Frontal cortex (tissue), 4 donors: ENCODE results near the gene KRT34. TPM values are rescaled to one million over a fixed set of nuclear protein-coding genes. Genes with fewer than 3 reads are reported as not detected.
"Not testable (repeated sequence)": the region's sequence is repeated elsewhere in the genome, so short reads cannot be mapped to it uniquely, and the experiment has no call there.

Source experiments
- DNase-seq, 2 donors: peaks; one replicate each; pipeline ENCODE4 v3.0.0; 2012; ENCODE audit warnings: low spot score in 2 of 2
- FAIRE-seq: peaks from 2 replicates; lab custom pipeline; 2012; peaks lifted over from hg19 to GRCh38; lab: Jason Lieb, UNC
- total RNA-seq: library from RNA; depleted of rRNA; stranded (reverse); fragments of >200 nt; gene quantifications from one replicate; pipeline ENCODE4 v1.2.3, GENCODE V29; 2014
- donor health status: control.
- donor health status: control.
- donor health status: control.

The KRT34 gene
- total RNA-seq, 1 donor from 2014 or later = 0.41 TPM

DNA sequence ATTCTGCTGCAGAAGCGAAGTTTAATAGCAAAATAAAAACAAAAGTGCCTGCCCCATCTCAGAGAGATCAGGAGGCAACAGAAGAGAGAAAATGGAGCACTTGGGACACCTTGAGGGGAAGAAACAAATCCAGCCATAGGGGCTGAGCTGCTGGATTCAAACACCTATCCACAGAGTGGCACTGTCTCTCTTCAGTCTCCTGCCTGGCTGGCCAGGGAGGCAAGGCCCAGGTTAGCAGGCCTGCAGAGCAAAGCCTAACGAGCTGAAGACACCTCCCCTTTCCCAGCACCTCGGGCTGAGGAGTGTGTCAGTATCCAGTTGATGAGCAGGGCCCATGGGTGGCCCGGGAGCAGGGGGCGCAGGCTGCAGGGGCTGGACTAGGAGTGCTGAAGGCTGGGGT is 24.1 kb upstream of the KRT34 start:
- DNase-seq = no peak

DNA sequence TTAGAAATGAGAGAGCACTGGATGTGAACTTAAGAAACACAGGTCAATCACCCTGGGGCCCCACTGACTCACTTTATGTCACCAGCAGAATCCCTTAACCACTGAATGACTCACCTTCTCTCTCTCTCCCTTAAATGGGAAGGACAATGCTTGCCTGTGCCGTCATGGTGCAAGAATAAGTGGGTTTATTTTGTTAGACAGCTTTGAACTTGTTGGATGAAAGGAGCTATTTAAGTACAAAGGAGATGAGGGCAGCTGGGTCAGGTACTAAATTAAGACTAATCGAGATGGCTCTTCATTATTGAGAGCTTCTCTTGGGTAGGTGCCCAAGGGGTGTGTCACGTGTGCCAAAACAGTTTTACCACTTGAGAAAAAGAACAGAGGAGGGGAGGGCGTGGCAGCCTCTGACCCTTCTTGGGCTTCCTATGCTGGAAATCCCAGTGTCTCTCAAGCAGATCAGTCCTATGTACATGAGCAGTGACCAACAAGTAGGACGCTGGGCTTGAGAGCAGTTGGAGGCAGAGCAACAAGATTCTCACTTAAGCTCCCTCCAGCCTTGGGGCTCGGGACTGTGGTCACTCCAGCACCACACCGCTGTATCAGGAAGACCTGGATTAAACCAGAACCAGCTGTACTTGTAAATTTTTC is 22.0 kb upstream of the KRT34 start:
- FAIRE-seq (no peak), DNase-seq (no peak)

More for the DNA sequence above, 24.1 kb upstream of the KRT34 start:
- FAIRE-seq = no peak

DNA sequence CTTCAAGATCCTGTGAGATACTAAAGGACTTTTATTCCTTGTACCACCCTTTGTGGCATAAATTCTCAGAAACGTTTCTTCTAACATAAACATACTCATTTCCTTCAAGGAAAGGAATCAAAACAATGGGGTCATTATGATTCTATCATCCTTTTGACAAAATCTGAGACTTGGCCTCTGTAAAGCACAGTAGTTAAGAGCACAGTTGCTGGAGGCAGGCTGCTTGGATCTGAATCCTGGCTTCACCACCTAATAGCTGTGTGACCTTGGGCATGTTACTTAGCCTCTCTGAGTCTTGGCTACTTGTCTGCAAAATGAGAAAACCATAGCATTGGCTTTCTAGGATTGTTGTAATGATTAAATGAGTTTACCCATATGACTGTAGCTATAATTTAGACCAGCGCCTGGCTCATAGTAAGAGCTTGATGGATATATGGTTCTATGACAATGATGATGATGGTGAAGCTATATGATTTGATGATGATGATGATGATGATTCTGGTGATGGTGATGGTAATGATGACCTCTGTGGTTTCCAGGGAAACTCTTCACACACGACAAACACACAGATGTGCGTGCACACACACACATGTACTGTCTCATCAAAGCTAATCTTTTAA is 21.4 kb upstream of the KRT34 start:
- FAIRE-seq (no peak), DNase-seq (no peak)

DNA sequence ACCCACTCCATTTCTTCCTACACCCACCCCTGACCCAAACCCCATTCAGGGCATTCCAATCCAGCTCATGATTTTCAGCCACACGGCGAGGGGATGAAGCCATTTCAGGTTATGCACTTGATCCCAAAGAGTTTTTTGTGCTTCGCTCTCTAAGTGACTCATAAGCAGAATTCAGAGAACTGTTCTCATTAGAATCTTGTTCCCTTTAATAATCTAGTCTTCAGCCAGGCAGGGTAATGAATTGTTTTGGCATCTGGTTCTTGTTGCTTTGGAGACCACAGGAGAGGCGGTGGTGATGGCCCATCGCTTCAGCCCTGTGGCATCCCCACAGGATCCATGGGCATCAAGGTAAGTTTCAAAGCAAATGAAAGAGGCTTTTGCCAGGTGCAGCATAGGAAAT is 20.1 kb upstream of the KRT34 start:
- FAIRE-seq = no peak
- no peak for DNase-seq

DNA sequence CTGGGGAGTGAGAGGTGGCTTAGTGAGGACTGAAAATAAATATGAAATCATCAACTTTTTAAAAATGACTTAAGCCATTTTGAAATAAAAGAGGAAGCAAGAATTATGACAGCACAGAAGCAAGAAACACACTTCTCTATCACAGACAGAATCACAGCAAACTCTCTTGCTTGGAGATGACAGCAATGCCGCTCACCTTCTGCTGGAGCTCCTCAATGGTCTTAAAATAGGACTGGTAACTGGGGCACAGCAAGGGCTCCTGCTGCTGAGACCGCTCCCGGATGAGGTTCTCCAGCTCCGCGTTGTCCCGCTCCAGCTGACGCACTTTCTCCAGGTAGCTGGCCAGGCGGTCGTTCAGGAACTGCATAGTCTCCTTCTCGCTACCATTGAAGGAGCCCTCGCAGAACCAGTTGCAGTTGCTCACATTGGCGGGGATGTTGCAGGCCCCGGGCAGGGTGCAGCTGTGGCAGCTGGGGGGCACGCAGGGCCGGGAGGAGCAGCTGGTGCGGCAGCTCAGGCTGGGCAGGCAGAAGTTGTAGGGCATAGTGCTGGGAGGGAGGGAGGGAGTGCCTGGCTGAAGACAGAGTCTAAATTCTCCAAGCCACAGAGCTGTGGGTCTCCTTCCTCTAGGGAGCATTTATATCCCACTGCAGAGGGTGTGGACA is 15.0 kb upstream of the KRT34 start, which contains the start of gene KRT31:
TSS of gene KRT31 (minus strand) at position 613 of the 665 bp plus-strand sequence. CDS start at position 544, 69 bp downstream.
- DNase-seq (no peak), FAIRE-seq (no peak)

DNA sequence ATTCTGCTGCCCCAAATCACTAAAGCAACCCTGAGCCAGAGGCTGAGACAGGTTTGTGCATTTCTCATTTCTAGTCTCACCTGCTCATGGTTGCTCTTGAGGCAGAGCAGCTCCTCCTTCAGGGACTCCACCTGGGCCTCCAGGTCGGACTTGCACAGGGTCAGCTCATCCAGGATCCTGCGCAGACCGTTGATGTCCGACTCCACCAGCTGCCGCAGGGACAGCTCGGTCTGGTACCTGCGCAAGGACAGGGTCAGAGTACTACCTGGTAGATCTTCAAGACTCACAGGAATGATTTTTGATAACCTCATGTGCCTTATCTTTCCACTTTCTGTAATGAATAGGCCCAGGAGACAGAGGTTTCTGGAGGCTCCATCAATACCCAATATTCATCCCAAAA is 14.2 kb upstream of the KRT34 start:
- DNase-seq (no peak), FAIRE-seq (no peak)

DNA sequence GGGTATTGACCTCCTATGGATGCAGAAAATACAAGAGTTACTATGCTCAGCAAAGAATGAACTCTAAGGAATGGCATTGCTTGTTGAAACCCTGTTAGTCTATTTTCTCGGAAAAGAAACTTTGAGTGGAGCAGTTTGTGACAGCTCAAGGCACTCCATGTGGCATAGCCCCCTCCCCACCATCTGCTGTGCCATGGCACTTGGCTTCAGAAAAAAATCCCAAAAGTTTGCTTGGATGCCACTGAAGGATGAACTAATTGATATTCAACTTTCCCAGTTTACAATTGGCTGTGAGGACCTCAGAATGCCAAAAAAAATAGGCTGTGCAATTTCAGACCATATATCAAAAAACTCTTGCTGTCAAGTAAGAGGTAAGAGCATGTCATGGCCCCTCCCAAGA is 13.5 kb upstream of the KRT34 start:
- DNase-seq (no peak), FAIRE-seq (no peak)

DNA sequence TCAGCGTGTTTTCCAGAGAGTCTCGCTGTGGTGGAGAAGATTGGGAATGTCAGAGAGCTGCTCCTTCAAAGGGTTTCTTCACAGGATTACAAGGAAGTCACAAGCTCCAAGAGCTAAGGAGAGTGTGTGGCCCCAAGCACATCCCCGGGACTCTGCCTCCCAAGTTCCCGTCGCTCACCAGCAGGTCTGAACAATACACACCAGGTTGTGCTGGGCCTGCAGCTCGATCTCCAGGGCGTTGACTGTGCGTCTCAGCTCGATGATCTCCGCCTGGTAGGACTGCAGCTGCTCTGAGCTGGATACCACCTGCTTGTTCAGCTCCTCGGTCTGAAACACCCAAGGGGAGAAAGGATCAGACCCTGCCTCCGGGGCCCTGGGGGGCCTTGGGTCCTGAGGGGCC is 12.9 kb upstream of the KRT34 start:
- not testable (repeated sequence) for FAIRE-seq, DNase-seq

DNA sequence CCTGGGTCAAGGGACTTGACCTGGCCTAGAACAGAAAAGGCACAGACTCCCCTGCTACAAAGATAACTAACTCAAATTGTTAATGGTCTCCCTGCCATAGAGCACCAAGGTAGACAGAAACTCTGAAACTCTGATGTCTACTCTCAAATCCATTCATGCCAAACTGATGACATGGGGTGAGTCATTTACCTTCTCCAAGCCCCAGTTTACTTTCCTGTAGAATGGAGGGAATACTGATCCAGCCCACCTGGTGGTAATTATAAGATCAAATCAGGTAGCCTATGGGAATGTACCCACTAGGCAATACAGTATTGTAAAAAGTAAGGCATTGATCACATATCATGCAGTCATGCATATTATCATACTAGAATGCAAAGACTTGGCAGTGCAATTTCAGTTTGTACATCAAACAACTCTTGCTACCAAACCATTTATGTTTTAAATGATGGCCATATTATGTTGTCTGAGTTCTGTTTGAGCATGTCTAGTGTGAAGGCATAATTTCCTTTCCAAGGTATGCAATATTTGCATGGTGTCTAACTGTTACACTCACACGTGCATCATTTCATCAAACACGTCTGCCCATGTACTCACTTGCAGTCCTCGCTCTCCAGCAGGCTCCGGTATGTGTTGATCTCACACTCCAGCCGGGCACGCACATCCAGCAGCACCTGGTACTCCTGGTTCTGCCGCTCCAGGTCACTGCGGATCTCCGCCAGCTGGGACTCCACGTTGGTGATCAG is 12.3 kb upstream of the KRT34 start:
- DNase-seq (no peak), FAIRE-seq (no peak)

DNA sequence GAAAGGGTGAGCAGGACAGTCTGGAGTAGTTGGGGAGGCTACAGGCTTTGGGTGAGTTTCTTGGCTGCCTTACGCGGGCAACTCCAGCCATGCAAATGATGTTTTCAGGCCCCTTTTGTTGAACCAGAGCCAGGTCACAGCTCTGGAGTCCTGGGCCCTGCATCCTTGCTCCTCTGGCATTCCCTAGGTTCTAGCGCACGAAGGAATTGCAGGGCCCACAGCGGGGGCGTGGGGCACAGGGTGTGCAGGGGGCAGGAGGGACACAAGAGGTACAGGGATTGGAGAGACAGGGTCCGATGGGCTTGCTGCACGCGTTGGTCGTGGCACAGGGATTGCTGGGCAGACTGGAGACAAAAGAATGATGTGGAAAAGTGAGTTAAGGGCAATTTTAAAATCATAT is 11.7 kb upstream of the KRT34 start:
- DNase-seq (no peak), FAIRE-seq (no peak)

DNA sequence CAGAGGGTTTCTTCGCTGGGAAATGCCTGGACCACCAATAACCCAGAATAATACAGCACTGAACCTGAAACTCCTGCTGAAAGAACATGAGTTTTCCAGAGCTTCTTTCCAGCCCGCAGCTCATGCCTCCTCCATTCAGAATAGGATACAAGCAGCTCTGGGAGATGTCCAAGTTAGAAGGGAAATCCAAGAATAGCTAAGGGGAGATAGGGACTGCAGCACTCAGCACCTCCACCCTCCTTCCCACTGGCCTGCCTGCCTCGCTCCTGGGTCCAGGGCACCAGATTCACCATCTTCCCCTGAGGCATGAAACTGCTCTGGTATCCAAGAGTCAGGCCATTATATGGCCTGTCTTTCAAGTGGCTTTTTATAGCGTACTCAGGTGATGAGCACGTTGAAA is 11.2 kb upstream of the KRT34 start:
- FAIRE-seq = no peak
- DNase-seq = no peak

DNA sequence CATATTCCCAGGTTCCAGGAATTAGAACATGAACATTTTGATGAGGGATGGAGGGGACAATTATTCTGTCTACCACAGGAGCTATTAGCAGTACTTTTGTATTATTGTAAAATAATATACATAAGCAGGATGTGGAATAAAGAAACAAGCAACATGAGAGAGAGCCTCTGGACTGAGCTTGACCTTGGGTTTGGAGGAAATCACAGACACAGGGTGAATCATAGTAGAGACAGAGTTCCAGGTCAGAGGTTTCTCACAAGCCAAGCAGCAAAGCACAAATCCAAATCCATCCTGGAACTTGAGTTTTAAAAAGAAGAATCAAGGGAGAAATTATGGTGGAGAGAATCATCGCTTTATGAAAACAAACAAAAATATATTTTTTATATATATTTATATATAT is 10.2 kb upstream of the KRT34 start:
- DNase-seq (no peak), FAIRE-seq (no peak)

DNA sequence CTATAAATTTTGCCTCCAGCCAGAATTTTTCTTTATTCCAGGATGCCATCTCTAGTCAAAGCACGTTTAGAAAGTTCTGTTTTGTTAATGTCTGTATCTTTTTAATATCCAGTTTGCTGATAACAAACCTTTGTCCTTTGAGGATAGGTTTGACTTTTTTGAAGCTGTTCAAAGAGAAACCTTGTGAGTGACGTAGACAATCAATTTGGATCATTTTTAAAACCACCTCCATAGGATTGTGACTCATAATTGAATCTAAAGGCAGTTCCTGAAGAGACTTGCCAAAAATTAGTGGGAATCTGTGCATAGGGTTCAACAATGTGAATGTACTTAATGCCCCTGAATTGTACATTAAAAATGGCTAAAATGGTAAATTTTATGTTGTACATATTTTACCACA is 9.4 kb upstream of the KRT34 start:
- FAIRE-seq = no peak

DNA sequence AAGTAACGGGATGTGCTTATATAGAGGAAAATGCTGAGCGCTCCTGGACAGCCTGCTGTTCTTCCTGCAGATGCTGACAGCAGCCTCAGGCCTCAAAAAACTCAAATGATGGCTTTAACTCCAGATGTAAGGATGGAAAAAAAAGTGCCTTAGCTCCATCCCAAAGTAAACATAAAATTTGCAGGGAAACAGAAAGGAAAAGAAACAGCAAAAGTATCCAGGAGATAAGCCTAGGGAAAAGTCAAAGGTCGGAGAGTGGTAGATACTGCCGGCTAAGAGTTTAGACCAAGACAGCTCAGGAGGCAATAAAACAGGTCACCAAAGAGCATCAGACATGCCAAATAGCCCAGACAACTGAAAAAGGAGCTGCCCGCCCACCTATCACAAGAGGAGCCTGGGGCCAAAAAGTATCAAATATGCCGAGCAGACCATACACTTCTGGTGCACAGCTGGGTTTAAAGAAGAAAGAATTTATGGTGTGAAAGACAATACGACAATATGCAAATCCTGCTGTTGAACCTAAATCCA is 8.4 kb upstream of the KRT34 start:
- FAIRE-seq (no peak), DNase-seq (no peak)

More for the DNA sequence above, 9.4 kb upstream of the KRT34 start:
- no peak for DNase-seq

DNA sequence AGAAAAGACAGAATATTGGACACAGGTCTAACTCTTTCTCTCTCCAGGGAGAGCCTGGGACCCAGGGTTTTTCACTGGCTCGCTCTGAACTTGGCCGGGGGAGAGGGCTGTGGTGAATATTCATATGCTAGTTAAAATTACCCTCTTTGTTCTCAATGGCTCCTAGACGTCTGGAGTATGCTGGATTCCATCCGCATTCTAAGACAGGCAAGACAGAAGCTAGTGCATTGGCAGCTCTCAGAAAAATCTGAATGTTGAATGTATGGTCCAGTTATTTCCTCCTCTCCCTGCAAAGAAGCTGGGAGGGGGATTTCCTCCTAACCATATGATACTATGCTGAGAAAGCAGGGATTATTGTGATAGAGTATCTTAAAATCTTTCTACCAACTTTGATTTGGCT is 5.6 kb upstream of the KRT34 start:
- FAIRE-seq = no peak
- DNase-seq = no peak

DNA sequence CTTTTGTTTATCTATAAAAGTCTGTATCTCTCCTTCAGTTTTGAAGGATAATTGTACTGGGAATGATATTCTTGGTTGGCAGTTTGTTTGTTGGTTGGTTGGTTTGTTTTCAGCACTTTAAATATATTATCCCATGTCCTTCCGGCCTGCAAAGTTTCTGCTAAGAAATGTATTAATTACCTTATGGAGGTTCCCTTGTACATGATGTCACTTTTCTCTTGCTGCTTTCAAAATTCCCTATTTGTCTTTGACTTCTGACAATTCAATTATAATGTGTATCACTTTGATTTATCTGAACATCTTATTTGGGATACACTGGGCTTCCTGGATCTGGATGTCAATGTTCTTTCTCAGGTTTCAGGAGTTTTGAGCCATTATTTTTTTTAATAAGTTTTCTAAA is 4.1 kb upstream of the KRT34 start:
- FAIRE-seq (no peak), DNase-seq (no peak)

DNA sequence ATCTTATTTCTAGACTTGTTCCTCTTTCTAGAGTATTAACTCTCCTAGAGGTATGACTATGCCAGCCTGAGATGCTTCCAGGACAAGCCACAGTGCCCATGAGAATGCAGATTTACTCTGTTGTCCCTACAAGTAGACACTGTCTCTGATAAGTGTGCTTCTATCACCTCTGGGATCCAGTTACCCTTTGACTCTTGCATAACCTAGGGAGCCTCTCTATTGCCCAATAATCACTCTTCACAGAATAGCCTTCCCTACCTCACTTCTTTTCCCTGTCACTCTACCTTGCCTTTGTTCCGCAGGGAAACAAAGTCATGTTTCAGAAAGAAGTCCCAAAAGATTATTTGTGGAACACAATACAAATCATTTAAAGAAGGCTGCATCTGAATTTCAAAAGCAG is 1.6 kb upstream of the KRT34 start:
- FAIRE-seq = no peak

DNA sequence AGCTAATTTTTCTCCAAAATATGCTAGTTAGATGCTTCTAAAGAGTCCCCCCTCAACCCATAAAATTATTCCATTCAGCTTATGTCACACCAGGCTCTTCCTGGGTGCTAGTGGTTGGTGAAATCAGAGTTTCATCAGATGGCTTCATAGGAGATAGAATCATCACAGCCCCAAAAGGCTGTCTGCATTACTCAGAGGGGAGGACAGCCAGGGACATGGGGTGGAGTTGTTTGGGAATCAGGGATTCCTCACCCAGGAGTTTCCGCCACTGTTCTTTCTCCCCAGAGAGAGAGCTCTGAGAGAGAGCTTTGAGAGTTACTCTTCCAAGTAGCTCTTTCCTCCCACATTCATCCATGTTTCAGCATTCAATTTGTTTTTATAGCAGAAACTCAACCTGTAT is 288 bp upstream of the KRT34 start:
- DNase-seq (no peak), FAIRE-seq (no peak)

More for the DNA sequence above, 1.6 kb upstream of the KRT34 start:
- DNase-seq = no peak

DNA sequence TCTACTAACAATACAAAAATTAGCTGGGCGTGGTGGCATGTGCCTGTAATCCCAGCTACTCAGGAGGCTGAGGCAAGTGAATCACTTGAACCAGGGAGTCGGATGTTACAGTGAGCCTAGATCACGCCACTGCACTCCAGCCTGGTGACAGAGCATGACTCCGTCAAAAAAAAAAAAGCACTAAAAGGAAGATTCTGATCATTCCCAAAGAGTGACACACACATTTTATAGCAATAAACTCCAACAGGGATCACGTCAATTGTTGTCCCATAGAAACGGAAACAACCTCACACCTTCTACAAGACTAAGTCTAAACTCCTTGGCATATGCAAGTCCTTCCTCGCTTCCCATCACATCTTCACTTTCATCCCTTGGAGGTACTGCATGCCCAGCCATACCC is 2.0 kb downstream of the KRT34 start:
- not testable (repeated sequence) for DNase-seq, FAIRE-seq

DNA sequence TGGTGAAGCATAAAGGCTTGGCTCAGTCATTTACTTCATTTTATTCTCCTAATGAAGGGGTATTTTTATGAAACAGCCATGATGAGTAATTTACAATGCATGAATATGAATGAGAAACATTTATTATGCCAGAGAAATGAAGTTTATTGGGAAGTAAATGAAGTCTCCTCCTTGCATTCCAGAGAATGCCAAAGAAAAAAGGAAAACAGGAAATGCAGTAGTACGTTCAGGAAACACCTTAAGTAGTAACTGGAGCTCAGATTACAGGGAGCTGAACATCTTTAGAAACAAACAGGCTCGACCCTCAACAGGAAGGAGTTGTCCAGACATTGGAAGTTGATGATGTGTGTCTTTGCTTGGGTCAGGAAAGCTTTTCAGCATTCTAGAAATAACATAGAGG is 4.6 kb downstream of the KRT34 start:
- FAIRE-seq (no peak), DNase-seq (no peak)
